ENCODE data around the gene CHST6. TPM values are rescaled to one million over a fixed set of nuclear protein-coding genes. Genes with fewer than 3 reads are reported as not detected.
A peak's percentile ranks its signal among the peaks of the same experiment; 100 is the strongest.
"Not testable (repeated sequence)": the region's sequence is repeated elsewhere in the genome, so short reads cannot be mapped to it uniquely, and the experiment has no call there.

CHST6 gene
- total RNA-seq = under 1 TPM in 3 of 4 donors, not detected in 1; 0.06 to 0.36 (median 0.09) TPM

GRCh38 chr16:75495076-75495674 is at the start of gene CHST6:
CHST6 (minus strand) TSS chr16:75495441; CDS start chr16:75479828, 15,613 bp downstream.
- no peak for TF ChIP-seq CTCF (IDR thresholded peaks at IDR 0.05)
- ATAC-seq (ENCODE audit: low FRiP score) (peak; percentile 77), DNase-seq (ENCODE audit: low spot score) (no peak)

GRCh38 chr16:75542462-75542861 is 47.2 kb upstream of the CHST6 start:
- not testable (repeated sequence) for ATAC-seq (ENCODE audit: low FRiP score); DNase-seq (ENCODE audit: low spot score)

GRCh38 chr16:75541236-75541635 is 46.0 kb upstream of the CHST6 start:
- no peak for ATAC-seq (ENCODE audit: low FRiP score)
- no peak for DNase-seq (ENCODE audit: low spot score)
- TF ChIP-seq CTCF (IDR thresholded peaks at IDR 0.05) = no peak

- DNase-seq (ENCODE audit: low spot score); ATAC-seq (ENCODE audit: low FRiP score): not testable (repeated sequence)
Observed at GRCh38 chr16:75538882-75539565, 43.8 kb upstream of the CHST6 start.

GRCh38 chr16:75537776-75538175 is 42.5 kb upstream of the CHST6 start:
- no peak for DNase-seq (ENCODE audit: low spot score)
- TF ChIP-seq CTCF (IDR thresholded peaks at IDR 0.05) = no peak
- ATAC-seq (ENCODE audit: low FRiP score) = no peak

- ATAC-seq (ENCODE audit: low FRiP score) (no peak), DNase-seq (ENCODE audit: low spot score) (no peak)
- no peak for TF ChIP-seq CTCF (IDR thresholded peaks at IDR 0.05)
Observed at GRCh38 chr16:75535901-75536300, 40.7 kb upstream of the CHST6 start, which contains the start of gene CHST5. CHST5 (minus strand) TSS chr16:75536108; CDS start chr16:75530384, 5,724 bp downstream.

GRCh38 chr16:75535211-75535843 is 40.1 kb upstream of the CHST6 start:
- DNase-seq (ENCODE audit: low spot score) (no peak), ATAC-seq (ENCODE audit: low FRiP score) (no peak)
- TF ChIP-seq CTCF (IDR thresholded peaks at IDR 0.05) = no peak
